Keratinocyte (primary cell): ENCODE results near the gene KLK15. TPM values are rescaled to one million over a fixed set of nuclear protein-coding genes. Genes with fewer than 3 reads are reported as not detected.
"Not testable (repeated sequence)": the region's sequence is repeated elsewhere in the genome, so short reads cannot be mapped to it uniquely, and the experiment has no call there.

Experiments
- DNase-seq: peaks from one replicate; pipeline ENCODE4 v3.0.0-alpha.2; 2011; ENCODE audit warnings: low read depth, missing footprints, low spot score
- FAIRE-seq: peaks from 2 replicates; lab custom pipeline; 2011; peaks lifted over from hg19 to GRCh38; lab: Jason Lieb, UNC
- H2AFZ ChIP-seq: 2 replicates; pipeline ENCODE4 v1.6.0; 2012; ENCODE audit warnings: low read length, control low read depth, inconsistent platforms; ENCODE audit not compliant: control insufficient read depth
- H3K27ac ChIP-seq: 2 replicates; pipeline ENCODE4 v1.5.1; 2011; ENCODE audit warnings: low read length; ENCODE audit not compliant: control insufficient read depth, insufficient read depth
- H3K27me3 ChIP-seq: 3 replicates; pipeline ENCODE4 v1.6.0; 2011; ENCODE audit warnings: low read length; ENCODE audit not compliant: control insufficient read depth, insufficient read depth; ENCODE audit errors: extremely low read depth
- H3K36me3 ChIP-seq, 2 experiments: 2 replicates in 1 of 2; 3 replicates in 1 of 2; pipeline ENCODE4 v1.5.1; 2011; ENCODE audit warnings: low read length in 2 of 2, mild to moderate bottlenecking in 1 of 2; ENCODE audit not compliant: control insufficient read depth in 2 of 2, insufficient read depth in 2 of 2; ENCODE audit errors: extremely low read depth in 1 of 2
- H3K4me1 ChIP-seq: 3 replicates; pipeline ENCODE4 v1.5.1; 2011; ENCODE audit warnings: low read length; ENCODE audit not compliant: control insufficient read depth, insufficient read depth; ENCODE audit errors: extremely low read depth
- H3K4me2 ChIP-seq: 3 replicates; pipeline ENCODE4 v1.6.0; 2011; ENCODE audit warnings: low read depth, low read length; ENCODE audit not compliant: control insufficient read depth, insufficient read depth; ENCODE audit errors: extremely low read depth
- H3K4me3 ChIP-seq, 3 experiments: fragments of 200-600 bp in 1 of 3; sonication (generic) in 1 of 3; 2 replicates in 2 of 3; 3 replicates in 1 of 3; pipeline ENCODE4 v1.5.1; 2011 to 2016; ENCODE audit warnings: low read length in 3 of 3, mild to moderate bottlenecking in 3 of 3, control low read depth in 2 of 3, inconsistent platforms in 1 of 3, low read depth in 1 of 3, mixed read lengths in 1 of 3, mixed run types in 1 of 3, moderate library complexity in 1 of 3; ENCODE audit not compliant: control insufficient read depth in 2 of 3, insufficient read depth in 2 of 3; ENCODE audit errors: extremely low read depth in 1 of 3
- H3K79me2 ChIP-seq: 2 replicates; pipeline ENCODE4 v1.6.0; 2012; ENCODE audit warnings: low read length; ENCODE audit not compliant: control insufficient read depth, insufficient read depth
- H3K9ac ChIP-seq: 3 replicates; pipeline ENCODE4 v1.6.0; 2011; ENCODE audit warnings: low read length; ENCODE audit not compliant: control insufficient read depth, insufficient read depth; ENCODE audit errors: extremely low read depth
- H3K9me1 ChIP-seq: 3 replicates; pipeline ENCODE4 v1.6.0; 2011; ENCODE audit warnings: low read length; ENCODE audit not compliant: control insufficient read depth, insufficient read depth; ENCODE audit errors: extremely low read depth
- H3K9me3 ChIP-seq: 2 replicates; pipeline ENCODE4 v1.5.1; 2012; ENCODE audit warnings: low read depth, low read length; ENCODE audit not compliant: control insufficient read depth
- H4K20me1 ChIP-seq: 3 replicates; pipeline ENCODE4 v1.6.0; 2011; ENCODE audit warnings: low read length; ENCODE audit not compliant: control insufficient read depth, insufficient read depth; ENCODE audit errors: extremely low read depth
- CTCF ChIP-seq, 3 experiments: IDR thresholded peaks in 1 of 3; conservative IDR thresholded peaks in 1 of 3; optimal IDR thresholded peaks in 1 of 3; 2 replicates in 2 of 3; 3 replicates in 1 of 3; pipeline versions ENCODE3 to v1.5.1; 2011; ENCODE audit warnings: low read length in 3 of 3, mild to moderate bottlenecking in 3 of 3, moderate library complexity in 2 of 3, control low read depth in 1 of 3, inconsistent platforms in 1 of 3; ENCODE audit not compliant: insufficient read depth in 2 of 3; ENCODE audit errors: extremely low read depth in 1 of 3
- EZH2 ChIP-seq: IDR thresholded peaks from one replicate; pipeline ENCODE4 v1.6.1; 2012; ENCODE audit warnings: inconsistent platforms, mild to moderate bottlenecking, low read length, moderate library complexity
- dilution Hi-C: fragments of 300-500 bp; cut with MboI; formaldehyde crosslinking; loops from one replicate; pipeline ENCODE4 v1.7.0; 2020; ENCODE audit warnings: low sequenced_read_pairs; ENCODE audit not compliant: extremely low pct_ligation_motif_present
- polyA plus RNA-seq, 5 experiments: library from polyadenylated mRNA; depleted of rRNA in 3 of 5; stranded (reverse) in 3 of 5; stranded (forward) in 1 of 5; unstranded in 1 of 5; fragments of >200 nt; gene quantifications; 1 replicate in 1 of 5; 2 replicates in 3 of 5; 3 replicates in 1 of 5; pipeline versions ENCODE4 v1.2.1 to v1.2.3, GENCODE V29; 2011 to 2012; ENCODE audit warnings: missing spikeins in 2 of 5, low read depth in 1 of 5, low replicate concordance in 1 of 5

Gene KLK15
- polyA plus RNA-seq, 1 donor (not counting 4 experiments of a cell fraction or from before 2014, with no cell fraction given), result not detected

GRCh38 chr19:50814883-50815282 lies 18.5 kb downstream of the KLK15 start:
- H3K79me2 ChIP-seq, result no peaks in the 10 kb centered on the region
- dilution Hi-C loops, result no loop called here
- DNase-seq, result no peak
- H3K9ac ChIP-seq, result no peak overlapping the region
- H4K20me1 ChIP-seq, result no peaks in the 10 kb centered on the region
- H3K4me2 ChIP-seq, result no peak overlapping the region
- TF ChIP-seq EZH2 (no peak), CTCF (optimal IDR thresholded peaks at IDR 0.05 in 1 of 3, IDR thresholded peaks at IDR 0.05 in 1 of 3, conservative IDR thresholded peaks at IDR 0.05 in 1 of 3; ENCODE audit: extremely low read depth in 1 of 3, insufficient read depth in 2 of 3, low read length in 3 of 3) (no peak)
- H3K9me1 ChIP-seq, result no peaks in the 10 kb centered on the region
- H3K27me3 ChIP-seq, result peaks cover 9% of the 10 kb centered on the region
- H3K4me1 ChIP-seq, result peaks cover 6% of the 10 kb centered on the region
- H3K27ac ChIP-seq, result no peak overlapping the region
- FAIRE-seq, result no peak
- no peak overlapping the region for H2AFZ ChIP-seq
- no peaks in the 10 kb centered on the region for H3K9me3 ChIP-seq
- H3K36me3 ChIP-seq, result no peaks in the 10 kb centered on the region
- H3K4me3 ChIP-seq, result no peak overlapping the region

- Histone ChIP-seq H3K79me2 (no peaks in the 10 kb centered on the region), H3K9me3 (no peaks in the 10 kb centered on the region), H2AFZ (no peak overlapping the region), H3K36me3 (no peaks in the 10 kb centered on the region), H3K9ac (no peak overlapping the region), H3K4me2 (no peak overlapping the region), H3K9me1 (no peaks in the 10 kb centered on the region), H4K20me1 (no peaks in the 10 kb centered on the region), H3K27me3 (no peaks in the 10 kb centered on the region), H3K4me1 (peaks cover 4% of the 10 kb centered on the region), H3K4me3 (no peak overlapping the region), H3K27ac (no peak overlapping the region)
- TF ChIP-seq CTCF (optimal IDR thresholded peaks at IDR 0.05 in 1 of 3, IDR thresholded peaks at IDR 0.05 in 1 of 3, conservative IDR thresholded peaks at IDR 0.05 in 1 of 3; ENCODE audit: extremely low read depth in 1 of 3, insufficient read depth in 2 of 3, low read length in 3 of 3) (no peak), EZH2 (no peak)
- DNase-seq, result no peak
- FAIRE-seq, result no peak
- dilution Hi-C loops, result no loop called here
Observed at GRCh38 chr19:50812474-50812873, 20.9 kb downstream of the KLK15 start.

GRCh38 chr19:50811622-50812238 lies 21.6 kb downstream of the KLK15 start:
- not testable (repeated sequence) for H3K27me3 ChIP-seq

More at GRCh38 chr19:50811622-50812238, 21.6 kb downstream of the KLK15 start:
- DNase-seq, H2AFZ ChIP-seq, H3K79me2 ChIP-seq, H3K4me1 ChIP-seq, H3K36me3 ChIP-seq, FAIRE-seq, H4K20me1 ChIP-seq, dilution Hi-C loops, H3K9ac ChIP-seq, H3K9me3 ChIP-seq, H3K4me3 ChIP-seq, H3K4me2 ChIP-seq, H3K9me1 ChIP-seq, H3K27ac ChIP-seq: not testable (repeated sequence)
